GM12873 (cell line): Measurements from ENCODE around the gene TMEM109.

Experiments used
- TF ChIP-seq, protein P1 (sequence below): IDR thresholded peaks from 2 replicates; pipeline ENCODE4 v1.5.1; 2012; ENCODE audit warnings: low read depth, mild to moderate bottlenecking, moderate library complexity, low read length, control low read depth; ENCODE audit not compliant: insufficient read depth; ENCODE audit errors: missing control alignments

Gene TMEM109

DNA sequence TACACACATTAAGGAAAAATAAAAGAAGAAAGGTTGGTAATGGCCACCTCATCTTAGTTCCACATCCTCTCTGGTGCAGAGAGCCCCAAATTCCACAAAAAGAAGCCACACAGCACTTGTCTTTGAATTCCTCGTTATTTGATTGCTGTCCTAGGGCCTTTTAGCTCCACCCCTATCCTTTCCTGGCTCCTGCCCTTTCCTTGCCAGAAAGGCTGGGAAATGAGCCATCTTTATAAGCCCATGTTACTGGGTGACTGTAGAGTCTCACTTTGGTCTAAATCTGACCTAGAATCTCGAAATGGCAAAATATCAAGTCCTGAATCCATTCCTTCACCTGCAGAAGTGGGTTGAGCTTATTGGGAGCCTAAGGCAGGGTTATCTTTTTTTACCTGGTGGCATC, 6.0 kb downstream of the TMEM109 start:
- TF ChIP-seq, protein P1, sequence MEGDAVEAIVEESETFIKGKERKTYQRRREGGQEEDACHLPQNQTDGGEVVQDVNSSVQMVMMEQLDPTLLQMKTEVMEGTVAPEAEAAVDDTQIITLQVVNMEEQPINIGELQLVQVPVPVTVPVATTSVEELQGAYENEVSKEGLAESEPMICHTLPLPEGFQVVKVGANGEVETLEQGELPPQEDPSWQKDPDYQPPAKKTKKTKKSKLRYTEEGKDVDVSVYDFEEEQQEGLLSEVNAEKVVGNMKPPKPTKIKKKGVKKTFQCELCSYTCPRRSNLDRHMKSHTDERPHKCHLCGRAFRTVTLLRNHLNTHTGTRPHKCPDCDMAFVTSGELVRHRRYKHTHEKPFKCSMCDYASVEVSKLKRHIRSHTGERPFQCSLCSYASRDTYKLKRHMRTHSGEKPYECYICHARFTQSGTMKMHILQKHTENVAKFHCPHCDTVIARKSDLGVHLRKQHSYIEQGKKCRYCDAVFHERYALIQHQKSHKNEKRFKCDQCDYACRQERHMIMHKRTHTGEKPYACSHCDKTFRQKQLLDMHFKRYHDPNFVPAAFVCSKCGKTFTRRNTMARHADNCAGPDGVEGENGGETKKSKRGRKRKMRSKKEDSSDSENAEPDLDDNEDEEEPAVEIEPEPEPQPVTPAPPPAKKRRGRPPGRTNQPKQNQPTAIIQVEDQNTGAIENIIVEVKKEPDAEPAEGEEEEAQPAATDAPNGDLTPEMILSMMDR, result no peak

GRCh38 chr11:60921259-60921658, 7.3 kb downstream of the TMEM109 start:
- TF ChIP-seq, protein P1, result no peak

- TF ChIP-seq, protein P1, result no peak
These were observed 7.9 kb downstream of the TMEM109 start for GRCh38 chr11:60921777-60922335.

GRCh38 chr11:60922906-60923305, 8.9 kb downstream of the TMEM109 start:
- TF ChIP-seq, protein P1, result no peak

DNA sequence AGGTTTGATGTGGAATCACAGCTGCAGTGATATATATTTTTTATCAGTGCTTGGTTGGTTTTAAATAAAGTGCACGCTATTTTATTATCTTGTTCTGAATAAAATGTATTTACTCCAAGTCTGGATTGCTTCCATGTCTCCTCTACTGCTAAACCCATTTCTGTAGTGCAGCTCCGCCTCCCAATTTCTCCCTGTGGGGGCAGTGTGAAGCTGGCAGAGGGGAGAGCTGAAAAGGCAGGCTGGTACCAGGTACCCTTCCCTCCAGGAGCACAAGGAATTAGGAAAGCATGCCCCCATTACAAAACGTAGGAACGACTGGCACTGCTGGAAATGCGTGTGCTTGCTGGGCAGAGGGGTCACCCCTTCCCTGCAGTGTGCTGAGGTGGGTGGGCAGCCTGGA, 9.4 kb downstream of the TMEM109 start:
- TF ChIP-seq, protein P1, result no peak

DNA sequence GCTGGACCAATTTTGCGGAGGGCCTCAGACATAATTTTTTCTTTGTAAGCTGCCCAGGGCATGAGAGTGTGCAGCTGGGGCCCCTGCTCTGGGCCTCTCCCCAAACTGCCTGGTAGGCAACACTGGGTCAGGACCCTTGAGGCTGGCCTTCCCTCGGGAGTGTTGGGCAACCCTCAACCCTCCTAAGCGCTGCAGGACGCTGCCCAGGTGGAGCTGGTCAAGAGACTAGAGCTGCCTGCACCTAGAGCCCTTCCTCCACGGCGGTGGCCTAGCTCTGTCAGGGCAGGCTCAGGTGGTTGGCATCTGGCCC, 9.8 kb downstream of the TMEM109 start:
- TF ChIP-seq, protein P1, result no peak

GRCh38 chr11:60924110-60924905, 10.3 kb downstream of the TMEM109 start, which contains the start of gene TMEM132A:
Gene TMEM132A (plus strand): TSS chr11:60924460. CDS start chr11:60924634, 174 bp downstream.
- TF ChIP-seq, protein P1, result no peak
